Natural killer cell treated with Interleukin-12 subunit alpha and Interleukin-12 subunit beta and Interleukin-15 and Interleukin-18, amount 100 ng/mL, for 72 hours (primary cell): Measurements from ENCODE around the gene FGFR3. TPM values are rescaled to one million over a fixed set of nuclear protein-coding genes. Genes with fewer than 3 reads are reported as not detected.

Experiments used
- ATAC-seq, 2 donors: fragments of 150-1000 bp; cut with Tn5 transposase in 1 of 2; sonication (Bioruptor Pico), chemical (Tn5 transposase) in 1 of 2; 2 replicates each; pipeline ENCODE4 v1.10.0; 2021
- DNase-seq: peaks from one replicate; pipeline ENCODE4 v3.0.0; 2022; ENCODE audit warnings: low spot score
- H3K27ac Mint-ChIP-seq, 2 donors: 1 replicate in 1 of 2; 2 replicates in 1 of 2; pipeline ENCODE4 v1.8.0; 2022; ENCODE audit warnings: mixed read lengths in 2 of 2, mild to moderate bottlenecking in 1 of 2, moderate library complexity in 1 of 2
- H3K27me3 Mint-ChIP-seq, 2 donors: 1 replicate in 1 of 2; 2 replicates in 1 of 2; pipeline ENCODE4 v1.8.0; 2022; ENCODE audit warnings: mixed read lengths in 2 of 2
- H3K36me3 Mint-ChIP-seq: one replicate; pipeline ENCODE4 v1.8.0; 2022; ENCODE audit warnings: mixed read lengths
- H3K4me1 Mint-ChIP-seq, 2 donors: 1 replicate in 1 of 2; 2 replicates in 1 of 2; pipeline ENCODE4 v1.8.0; 2022; ENCODE audit warnings: low read depth in 2 of 2, mixed read lengths in 2 of 2, mild to moderate bottlenecking in 1 of 2
- H3K4me3 Mint-ChIP-seq: one replicate; pipeline ENCODE4 v1.8.0; 2022; ENCODE audit warnings: mixed read lengths
- H3K9me3 Mint-ChIP-seq: 2 replicates; pipeline ENCODE4 v1.8.0; 2022; ENCODE audit warnings: mixed read lengths
- total RNA-seq, 2 donors: library from RNA; stranded (reverse); gene quantifications; one replicate each; pipeline ENCODE4 v1.2.3, GENCODE V29; 2022

The FGFR3 gene
- total RNA-seq = not detected

DNA sequence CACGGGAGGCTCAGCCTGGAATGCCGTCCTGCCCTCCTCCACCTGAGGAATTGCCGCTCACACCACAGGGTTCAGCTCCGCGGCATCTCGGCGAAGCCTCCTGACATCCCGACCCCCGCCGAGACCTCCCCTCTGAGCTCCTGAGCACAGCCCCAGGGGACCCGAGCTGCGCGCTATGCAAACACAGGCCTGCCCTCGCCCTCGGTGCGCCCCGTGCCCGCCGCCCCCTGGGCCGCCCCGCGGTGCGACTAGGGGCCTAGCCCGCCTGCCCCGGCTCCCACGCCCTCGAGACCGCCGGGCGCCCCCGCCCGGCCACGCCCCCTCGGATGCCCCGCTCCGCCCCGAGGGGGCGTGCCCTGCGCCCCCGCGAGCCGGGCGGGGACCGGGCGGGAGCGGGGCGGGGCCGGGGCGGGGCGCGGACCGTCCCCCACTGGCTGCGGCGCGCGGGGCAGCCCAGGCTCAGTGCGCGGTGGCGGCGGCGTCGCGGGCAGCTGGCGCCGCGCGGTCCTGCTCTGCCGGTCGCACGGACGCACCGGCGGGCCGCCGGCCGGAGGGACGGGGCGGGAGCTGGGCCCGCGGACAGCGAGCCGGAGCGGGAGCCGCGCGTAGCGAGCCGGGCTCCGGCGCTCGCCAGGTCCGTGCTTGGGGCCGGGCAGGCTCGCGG is at the start of gene FGFR3:
TSS of gene FGFR3 (plus strand) at position 462 of the 664 bp plus-strand sequence. CDS start 642 bp downstream, outside the sequence.
- Mint-ChIP-seq H3K4me3 (no peak within 1 kb of the TSS), H3K36me3 (no peaks in the 10 kb centered on the region), H3K27ac (no peak within 1 kb of the TSS), H3K9me3 (no peaks in the 10 kb centered on the region), H3K27me3 (peaks cover 0 to 7% of the 10 kb centered on the region in 2 donors), H3K4me1 (no peaks in the 10 kb centered on the region)
- DNase-seq = no peak
- peak; percentile 73 to 90 for ATAC-seq

DNA sequence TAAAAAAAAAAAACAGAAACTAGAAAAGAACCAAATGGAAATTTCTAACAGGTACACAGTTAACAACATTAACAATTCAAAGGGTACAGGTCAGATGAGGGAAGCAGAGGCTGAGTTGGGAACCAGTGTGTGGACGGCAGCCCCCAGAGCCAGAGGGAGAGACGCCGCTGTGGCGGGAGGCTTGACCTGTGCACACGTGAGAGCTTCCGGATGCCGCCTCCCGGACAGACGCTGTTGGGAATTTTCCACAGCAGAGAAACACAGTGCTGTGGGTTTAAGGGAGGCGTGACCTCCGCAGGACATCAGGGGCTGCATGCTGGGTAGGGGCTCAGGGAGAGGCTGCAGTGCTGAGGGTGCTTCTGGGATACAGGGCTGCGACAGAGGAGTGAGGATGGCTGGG is 49.5 kb upstream of the FGFR3 start:
- Mint-ChIP-seq H3K27me3 (no peaks in the 10 kb centered on the region), H3K4me1 (no peaks in the 10 kb centered on the region), H3K9me3 (peaks cover 3% of the 10 kb centered on the region), H3K36me3 (peaks cover 5% of the 10 kb centered on the region), H3K4me3 (no peak overlapping the region), H3K27ac (no peak overlapping the region)
- ATAC-seq (no peak), DNase-seq (no peak)

- no peaks in the 10 kb centered on the region for H3K9me3 Mint-ChIP-seq
- no peaks in the 10 kb centered on the region for H3K4me1 Mint-ChIP-seq
- H3K27ac Mint-ChIP-seq = no peak overlapping the region
- no peaks in the 10 kb centered on the region for H3K27me3 Mint-ChIP-seq
- DNase-seq = no peak
- no peak overlapping the region for H3K4me3 Mint-ChIP-seq
- peaks cover under 1% of the 10 kb centered on the region for H3K36me3 Mint-ChIP-seq
- no peak for ATAC-seq
Measured at GRCh38 chr4:1743975-1744374, 49.1 kb upstream of the FGFR3 start.

- no peak overlapping the region for H3K4me3 Mint-ChIP-seq
- no peaks in the 10 kb centered on the region for H3K4me1 Mint-ChIP-seq
- H3K27ac Mint-ChIP-seq = no peak overlapping the region
- no peaks in the 10 kb centered on the region for H3K9me3 Mint-ChIP-seq
- DNase-seq = no peak
- H3K36me3 Mint-ChIP-seq = no peaks in the 10 kb centered on the region
- no peak for ATAC-seq
- no peaks in the 10 kb centered on the region for H3K27me3 Mint-ChIP-seq
Measured at GRCh38 chr4:1744552-1744951, 48.5 kb upstream of the FGFR3 start.

DNA sequence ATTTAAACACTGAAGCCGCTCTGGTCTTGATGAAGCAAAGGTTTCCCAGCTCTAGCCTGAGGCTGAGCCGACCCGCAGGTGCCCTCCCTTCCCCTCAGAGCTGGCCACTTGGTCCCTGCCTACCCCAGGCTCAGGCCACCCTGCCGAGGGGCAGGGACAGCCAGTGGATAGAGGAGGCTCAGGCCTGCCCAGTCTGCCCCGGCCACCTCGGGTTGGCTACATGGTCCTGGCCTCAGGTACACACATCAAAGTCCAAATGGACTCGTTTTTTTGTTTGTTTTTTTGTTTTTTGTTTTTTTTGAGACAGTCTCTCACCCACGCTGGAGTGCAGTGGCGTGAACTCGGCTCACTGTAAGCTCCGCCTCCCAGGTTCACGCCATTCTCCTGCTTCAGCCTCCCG is 47.9 kb upstream of the FGFR3 start:
- no peak for DNase-seq
- Mint-ChIP-seq H3K27ac (no peak overlapping the region), H3K9me3 (no peaks in the 10 kb centered on the region), H3K4me1 (no peaks in the 10 kb centered on the region), H3K36me3 (no peaks in the 10 kb centered on the region), H3K4me3 (no peak overlapping the region), H3K27me3 (no peaks in the 10 kb centered on the region)
- no peak for ATAC-seq

- no peak overlapping the region for H3K27ac Mint-ChIP-seq
- no peaks in the 10 kb centered on the region for H3K9me3 Mint-ChIP-seq
- ATAC-seq = no peak
- H3K4me3 Mint-ChIP-seq = no peak overlapping the region
- no peaks in the 10 kb centered on the region for H3K27me3 Mint-ChIP-seq
- H3K4me1 Mint-ChIP-seq = no peaks in the 10 kb centered on the region
- H3K36me3 Mint-ChIP-seq = no peaks in the 10 kb centered on the region
- DNase-seq = no peak
Measured at GRCh38 chr4:1745697-1746096, 47.4 kb upstream of the FGFR3 start.

GRCh38 chr4:1746265-1746691 is 46.8 kb upstream of the FGFR3 start:
- no peaks in the 10 kb centered on the region for H3K4me1 Mint-ChIP-seq
- ATAC-seq = peak; percentile 74 to 76
- no peaks in the 10 kb centered on the region for H3K27me3 Mint-ChIP-seq

DNA sequence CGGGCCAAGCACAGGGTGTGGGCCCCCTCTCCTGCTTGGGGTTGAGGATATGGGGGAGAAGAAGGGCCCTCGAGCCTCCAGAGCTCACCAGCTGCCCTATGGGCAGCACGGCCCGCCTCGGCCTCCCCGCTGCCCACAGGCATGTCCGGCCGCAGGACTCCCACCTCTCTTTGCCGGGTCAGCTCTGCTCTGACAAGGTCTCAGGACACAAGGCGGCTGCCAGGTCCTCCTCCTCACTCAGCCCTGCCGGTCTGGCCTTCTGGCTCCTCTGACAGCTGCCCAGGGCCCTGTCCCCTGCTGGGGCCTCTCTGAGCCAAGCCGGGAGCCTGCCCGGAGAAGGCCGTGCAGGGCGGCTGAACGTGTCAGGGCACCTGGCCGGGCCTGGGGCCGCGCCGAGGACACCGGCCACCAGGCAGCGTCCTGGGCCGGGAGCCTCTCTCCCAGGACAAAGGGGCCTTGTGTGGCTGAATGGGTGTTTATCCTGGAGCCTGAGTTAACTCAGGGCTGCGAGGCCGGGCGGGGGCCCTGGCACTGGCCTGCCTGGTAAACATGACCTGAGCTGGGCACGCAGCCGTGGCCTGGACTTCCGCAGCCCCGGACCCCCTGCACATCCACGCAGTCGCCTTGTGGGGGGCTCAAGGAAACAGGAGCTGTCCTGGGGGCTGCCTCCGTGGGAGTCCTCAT is 46.0 kb upstream of the FGFR3 start:
- Mint-ChIP-seq H3K27ac (no peak overlapping the region), H3K9me3 (no peaks in the 10 kb centered on the region), H3K36me3 (no peaks in the 10 kb centered on the region), H3K4me3 (no peak overlapping the region), H3K27me3 (no peaks in the 10 kb centered on the region), H3K4me1 (no peaks in the 10 kb centered on the region)
- no peak for DNase-seq
- ATAC-seq = no peak

More at GRCh38 chr4:1746265-1746691, 46.8 kb upstream of the FGFR3 start:
- no peak overlapping the region for H3K27ac Mint-ChIP-seq
- no peaks in the 10 kb centered on the region for H3K36me3 Mint-ChIP-seq
- DNase-seq = peak; percentile 81
- no peak overlapping the region for H3K4me3 Mint-ChIP-seq
- no peaks in the 10 kb centered on the region for H3K9me3 Mint-ChIP-seq

DNA sequence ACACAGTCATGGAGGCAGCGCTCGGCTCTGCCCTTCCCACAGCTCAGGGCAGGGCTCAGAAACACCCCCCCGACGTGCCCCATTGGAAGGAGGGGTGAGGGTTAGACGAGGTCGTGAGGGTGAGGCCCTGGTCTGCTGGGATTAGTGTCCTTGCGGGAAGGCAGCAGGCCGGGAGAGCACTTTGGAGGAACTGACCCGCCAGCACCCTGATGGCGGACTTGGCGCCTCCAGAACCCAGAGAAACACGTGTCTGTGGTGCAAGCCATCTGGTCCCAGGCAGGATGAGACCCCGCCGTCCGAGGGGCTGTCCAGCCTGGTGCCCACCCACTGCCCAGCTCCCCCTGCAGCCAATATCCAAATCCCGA is 45.5 kb upstream of the FGFR3 start:
- ATAC-seq (no peak), DNase-seq (no peak)
- no peak overlapping the region for H3K27ac Mint-ChIP-seq
- no peak overlapping the region for H3K4me3 Mint-ChIP-seq
- H3K9me3 Mint-ChIP-seq = no peaks in the 10 kb centered on the region
- no peaks in the 10 kb centered on the region for H3K36me3 Mint-ChIP-seq
- H3K4me1 Mint-ChIP-seq = no peaks in the 10 kb centered on the region
- H3K27me3 Mint-ChIP-seq = no peaks in the 10 kb centered on the region

DNA sequence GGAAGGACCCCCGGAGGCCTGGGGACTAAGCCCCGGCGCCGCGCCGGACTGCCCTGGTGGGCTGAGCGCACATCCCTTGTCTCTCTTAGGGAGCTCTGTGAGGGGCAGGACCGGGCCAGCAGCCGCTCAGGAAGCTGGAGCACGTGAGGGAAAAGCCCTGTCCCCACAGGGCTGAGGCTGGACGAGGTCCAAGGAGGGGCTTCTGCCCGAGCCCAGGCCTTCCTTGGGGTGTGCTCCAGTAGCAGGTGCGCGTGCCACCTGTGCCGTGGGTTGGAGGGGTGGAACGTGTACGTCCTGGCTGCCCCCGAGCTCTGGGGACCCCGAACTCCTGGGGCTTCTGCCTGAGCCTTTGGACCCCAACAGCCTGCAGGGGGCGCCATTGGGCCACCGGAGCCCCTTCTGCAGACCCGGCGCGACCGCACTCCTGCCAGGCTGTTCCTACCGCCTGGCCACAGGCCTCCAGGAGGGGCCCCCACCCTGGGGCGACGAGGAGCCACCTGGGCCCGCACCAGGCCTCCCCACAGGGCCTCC is 44.6 kb upstream of the FGFR3 start:
- H3K27ac Mint-ChIP-seq = no peak overlapping the region
- ATAC-seq (peak; percentile 63 to 67), DNase-seq (peak; percentile 81)
- no peaks in the 10 kb centered on the region for H3K36me3 Mint-ChIP-seq
- no peak overlapping the region for H3K4me3 Mint-ChIP-seq
- no peaks in the 10 kb centered on the region for H3K27me3 Mint-ChIP-seq
- H3K9me3 Mint-ChIP-seq = no peaks in the 10 kb centered on the region
- H3K4me1 Mint-ChIP-seq = no peaks in the 10 kb centered on the region

GRCh38 chr4:1749370-1749769 is 43.7 kb upstream of the FGFR3 start:
- no peak for DNase-seq
- Mint-ChIP-seq H3K27me3 (no peaks in the 10 kb centered on the region), H3K4me3 (no peak overlapping the region), H3K36me3 (no peaks in the 10 kb centered on the region), H3K27ac (no peak overlapping the region), H3K4me1 (no peaks in the 10 kb centered on the region), H3K9me3 (no peaks in the 10 kb centered on the region)
- ATAC-seq = no peak

DNA sequence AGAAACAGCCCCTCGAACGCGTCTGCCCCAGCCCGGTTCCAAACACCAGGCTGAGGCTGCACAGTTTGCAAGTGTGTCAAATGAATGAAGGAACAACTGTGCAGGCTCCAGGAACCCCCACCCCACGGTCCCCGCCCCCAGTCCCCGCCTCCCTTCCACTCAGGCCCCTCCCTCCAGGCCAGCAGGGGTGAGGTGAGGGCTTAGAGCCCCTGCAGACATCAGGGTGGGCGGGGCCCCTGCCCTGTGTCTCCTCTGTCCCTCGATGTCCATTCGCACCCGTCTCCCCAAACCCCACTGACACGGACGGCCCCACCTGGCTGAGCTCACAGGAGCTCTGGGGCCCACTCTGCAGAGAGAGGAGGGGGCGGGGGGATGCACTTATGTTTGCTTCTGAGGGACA is 43.3 kb upstream of the FGFR3 start:
- H3K27ac Mint-ChIP-seq = no peak overlapping the region
- no peaks in the 10 kb centered on the region for H3K36me3 Mint-ChIP-seq
- no peak overlapping the region for H3K4me3 Mint-ChIP-seq
- no peaks in the 10 kb centered on the region for H3K9me3 Mint-ChIP-seq
- no peaks in the 10 kb centered on the region for H3K27me3 Mint-ChIP-seq
- DNase-seq = no peak
- ATAC-seq = no peak
- H3K4me1 Mint-ChIP-seq = no peaks in the 10 kb centered on the region

- ATAC-seq (no peak), DNase-seq (no peak)
- H3K27ac Mint-ChIP-seq = no peak overlapping the region
- H3K27me3 Mint-ChIP-seq = no peaks in the 10 kb centered on the region
- H3K4me3 Mint-ChIP-seq = no peak overlapping the region
- no peaks in the 10 kb centered on the region for H3K4me1 Mint-ChIP-seq
- no peaks in the 10 kb centered on the region for H3K9me3 Mint-ChIP-seq
- no peaks in the 10 kb centered on the region for H3K36me3 Mint-ChIP-seq
Measured at GRCh38 chr4:1750381-1751154, 42.5 kb upstream of the FGFR3 start.
